GM19452 (cell line): ENCODE measurements around the gene PCBP3.
"Not testable (repeated sequence)": the region's sequence is repeated elsewhere in the genome, so short reads cannot be mapped to it uniquely, and the experiment has no call there.

Experiments
- ATAC-seq: cut with Tn5 transposase; IDR thresholded peaks from one replicate; pipeline ENCODE4 v1.9.1; 2021; ENCODE audit not compliant: unreplicated experiment

PCBP3 gene

DNA sequence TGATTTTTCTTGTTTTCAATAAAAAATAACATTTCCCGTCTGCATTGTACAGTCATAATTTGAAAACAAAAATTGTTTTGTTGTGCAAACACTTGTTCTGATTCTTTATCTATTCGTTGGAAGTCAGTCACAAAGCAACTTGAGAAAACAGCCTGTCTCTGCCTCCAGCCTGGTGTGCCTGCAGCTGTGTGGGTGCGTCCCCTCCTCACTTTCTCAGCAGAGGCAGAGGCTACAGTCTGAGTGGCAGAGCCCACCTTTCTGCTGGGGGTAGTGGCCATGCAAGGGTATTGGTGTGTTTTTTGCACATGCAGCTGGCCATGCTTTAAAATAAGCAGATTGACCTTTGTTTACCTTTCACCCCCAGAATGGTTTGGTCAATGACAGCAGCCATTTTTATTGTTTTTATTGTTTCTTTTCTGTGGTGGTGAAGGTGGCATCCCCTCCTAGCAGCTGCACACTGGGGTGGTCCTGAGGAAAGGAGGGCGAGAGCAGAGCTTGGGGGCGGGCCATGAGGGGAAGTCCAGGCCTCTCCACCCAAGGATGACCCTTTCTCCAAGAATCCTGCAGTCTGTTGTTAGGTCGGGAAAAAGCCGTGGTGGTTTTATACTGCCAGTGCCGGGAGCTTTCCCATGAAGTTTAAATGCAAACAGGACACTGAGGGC, 159.6 kb downstream of the PCBP3 start:
- ATAC-seq, result no peak

DNA sequence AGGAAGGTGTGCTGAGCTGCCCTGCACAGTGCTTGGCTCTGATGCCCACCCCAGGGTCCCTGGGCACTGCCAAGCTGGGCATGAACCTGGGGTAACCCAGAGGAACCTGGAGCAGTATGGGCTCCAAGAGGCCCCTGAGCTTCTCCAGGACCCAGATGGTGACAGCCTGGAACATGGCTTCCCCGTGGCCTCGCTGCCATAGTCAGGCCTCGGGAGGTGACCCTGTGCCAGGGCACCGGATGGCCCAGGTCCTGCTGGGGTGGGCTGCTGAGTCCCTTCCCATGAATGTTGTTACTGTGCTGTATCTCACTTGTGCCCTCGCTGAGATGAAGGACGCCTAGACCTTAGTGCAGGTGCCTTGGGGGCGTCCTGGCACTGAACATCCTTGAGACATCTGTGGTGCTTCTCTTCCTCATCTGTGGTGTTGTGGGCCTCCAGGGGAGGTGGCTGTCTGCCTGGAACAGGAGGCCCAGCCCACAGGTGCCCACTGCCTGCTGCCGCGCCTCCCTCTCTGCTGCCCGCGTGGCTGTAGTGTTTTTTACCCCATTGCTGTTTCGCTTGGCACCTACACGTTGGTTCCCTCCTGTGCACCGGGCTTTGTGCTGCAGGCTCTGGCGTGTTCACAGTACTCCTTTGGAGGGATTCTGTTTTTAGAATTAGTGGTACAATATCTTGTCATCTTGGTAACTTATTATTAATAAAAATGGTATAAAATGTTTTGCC, 160.3 kb downstream of the PCBP3 start:
- ATAC-seq, result no peak

- ATAC-seq, result no peak
These were observed 161.3 kb downstream of the PCBP3 start for GRCh38 chr21:45804809-45805313.

DNA sequence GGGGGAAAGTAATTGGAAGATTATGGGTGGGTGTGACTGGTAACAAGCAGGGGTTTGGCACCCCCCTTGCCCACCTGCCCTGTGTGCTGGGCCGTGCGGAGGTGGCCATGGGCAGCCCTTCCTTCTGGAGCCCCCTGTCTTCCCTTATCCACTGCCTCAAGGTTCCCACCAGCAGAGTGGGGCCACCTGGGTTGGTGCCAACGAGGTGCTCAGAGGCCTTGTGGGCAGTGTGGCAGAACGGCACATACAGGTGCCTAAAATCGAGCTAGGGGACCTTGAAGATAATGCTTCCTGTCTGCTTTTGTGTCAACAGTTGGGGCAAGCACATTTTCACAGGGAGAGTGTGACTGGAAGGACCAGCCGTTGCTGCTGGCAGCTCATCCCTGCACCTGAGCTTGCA, 161.8 kb downstream of the PCBP3 start:
- no peak for ATAC-seq

GRCh38 chr21:45806042-45806441, 162.5 kb downstream of the PCBP3 start:
- ATAC-seq, result no peak

DNA sequence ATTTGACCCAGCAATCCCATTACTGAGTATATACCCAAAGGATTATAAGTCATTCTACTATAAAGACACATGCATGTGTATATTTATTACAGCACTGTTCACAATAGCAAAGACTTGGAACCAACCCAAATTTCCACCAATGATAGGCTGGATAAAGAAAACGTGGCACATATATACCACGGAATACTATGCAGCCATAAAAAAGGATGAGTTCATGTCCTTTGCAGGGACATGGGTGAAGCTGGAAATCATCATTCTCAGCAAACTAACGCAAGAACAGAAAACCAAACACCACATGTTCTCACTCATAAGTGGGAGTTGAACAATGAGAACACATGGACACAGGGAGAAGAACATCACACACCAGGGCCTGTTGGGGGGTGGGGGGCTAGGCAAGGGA, 165.1 kb downstream of the PCBP3 start:
- ATAC-seq, result not testable (repeated sequence)

DNA sequence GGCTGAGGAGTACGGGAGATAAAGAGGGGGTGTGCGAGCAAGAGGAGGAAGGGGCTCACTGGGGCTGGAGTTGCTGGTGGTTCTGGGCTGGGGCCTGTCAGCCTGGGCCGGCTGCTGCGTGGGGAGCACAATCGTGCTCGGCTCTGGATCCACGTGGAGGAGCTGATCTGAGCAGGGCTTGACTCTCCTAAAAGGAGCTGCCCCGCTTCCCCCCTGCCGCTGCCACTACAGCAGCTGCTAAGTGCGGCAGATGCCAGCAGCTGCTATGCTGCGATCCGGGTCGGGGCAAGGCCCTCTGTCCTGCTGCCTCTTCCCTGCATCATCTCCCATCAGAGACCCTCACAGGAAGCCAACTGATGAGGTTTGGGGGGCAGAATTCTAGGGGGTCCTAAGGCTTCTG, 165.9 kb downstream of the PCBP3 start:
- no peak for ATAC-seq

- no peak for ATAC-seq
These were observed 167.6 kb downstream of the PCBP3 start for GRCh38 chr21:45811136-45811535.

- ATAC-seq, result not testable (repeated sequence)
These were observed 170.8 kb downstream of the PCBP3 start for GRCh38 chr21:45814210-45814940.

GRCh38 chr21:45815781-45816180, 172.3 kb downstream of the PCBP3 start:
- not testable (repeated sequence) for ATAC-seq

- ATAC-seq, result no peak
These were observed 173.3 kb downstream of the PCBP3 start for GRCh38 chr21:45816794-45817193.

- ATAC-seq, result no peak
These were observed 173.8 kb downstream of the PCBP3 start for GRCh38 chr21:45817345-45817744.

- ATAC-seq, result no peak
These were observed 174.9 kb downstream of the PCBP3 start for GRCh38 chr21:45818276-45818903.

DNA sequence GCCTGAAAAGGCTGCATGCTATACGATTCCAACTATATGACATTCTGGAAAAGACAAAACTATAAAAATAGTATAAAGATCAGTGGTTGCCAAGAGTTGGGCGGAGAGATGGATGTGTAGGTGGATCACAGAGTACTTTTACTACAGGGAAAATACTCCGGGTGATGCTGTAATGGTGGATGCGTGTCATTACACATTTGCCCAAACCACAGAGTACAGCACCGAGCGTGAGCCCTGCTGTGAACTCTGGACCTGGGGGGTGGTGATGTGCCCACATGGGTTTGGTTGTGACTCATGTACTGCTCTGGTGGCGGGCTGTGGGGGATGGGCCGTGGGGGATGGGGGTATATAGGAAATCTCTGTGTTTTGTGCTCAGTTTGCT, 175.4 kb downstream of the PCBP3 start:
- ATAC-seq, result no peak

DNA sequence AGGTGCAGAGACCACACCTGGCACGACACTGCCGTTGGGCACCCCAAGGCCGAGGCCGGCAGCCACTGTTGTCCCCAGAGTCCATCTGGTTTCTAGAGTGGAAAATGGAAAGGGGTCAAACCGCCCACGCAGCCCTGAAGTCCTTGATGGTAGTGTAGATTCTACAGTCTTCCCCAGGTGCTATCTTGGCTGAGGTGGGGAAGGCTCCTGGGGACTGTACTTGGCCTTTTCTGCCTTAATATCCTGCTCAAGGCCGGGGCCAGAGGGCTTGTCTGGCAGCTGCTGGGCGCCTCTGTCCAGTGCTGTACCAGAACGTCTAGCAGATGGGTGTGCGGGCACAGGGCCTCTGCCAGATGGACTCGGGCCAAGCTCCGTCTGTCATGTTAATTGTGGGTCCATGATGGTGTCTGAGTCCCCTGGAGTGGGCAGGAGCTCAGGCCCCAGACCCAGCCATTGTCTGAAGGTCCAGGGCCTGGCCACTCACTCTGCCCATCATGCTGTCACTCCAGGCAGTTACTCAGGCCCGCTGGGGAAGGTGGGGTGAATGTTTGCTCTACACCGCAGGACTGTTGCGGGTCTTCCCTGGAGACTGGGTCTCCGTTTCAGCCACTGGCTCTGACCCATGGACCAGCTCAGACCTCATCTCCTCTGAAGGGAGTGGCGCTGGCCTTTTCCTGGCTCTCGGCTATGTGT, 176.1 kb downstream of the PCBP3 start:
- ATAC-seq, result no peak

GRCh38 chr21:45820171-45821091, 176.9 kb downstream of the PCBP3 start:
- ATAC-seq, result no peak

- no peak for ATAC-seq
These were observed 177.9 kb downstream of the PCBP3 start for GRCh38 chr21:45821315-45821962.

DNA sequence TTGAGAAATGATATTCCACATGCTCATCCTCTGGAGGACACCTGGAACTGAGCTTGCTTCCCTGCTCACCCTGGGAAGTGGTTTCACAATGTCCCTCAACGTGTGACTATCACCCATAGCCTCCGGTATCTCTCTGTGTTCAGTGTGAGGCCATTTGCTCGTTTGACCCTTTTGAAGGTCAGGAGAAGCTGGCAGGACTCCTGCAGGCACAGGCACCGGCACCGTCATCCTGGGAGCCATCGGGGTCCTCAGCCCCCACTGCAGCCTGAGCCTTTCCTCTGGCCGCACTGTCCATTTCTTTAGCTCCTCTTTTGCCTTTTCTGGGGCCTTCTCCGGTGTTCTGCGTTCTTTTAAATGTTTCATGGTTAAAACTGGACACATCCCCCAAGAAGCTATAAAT, 178.5 kb downstream of the PCBP3 start:
- ATAC-seq, result no peak

DNA sequence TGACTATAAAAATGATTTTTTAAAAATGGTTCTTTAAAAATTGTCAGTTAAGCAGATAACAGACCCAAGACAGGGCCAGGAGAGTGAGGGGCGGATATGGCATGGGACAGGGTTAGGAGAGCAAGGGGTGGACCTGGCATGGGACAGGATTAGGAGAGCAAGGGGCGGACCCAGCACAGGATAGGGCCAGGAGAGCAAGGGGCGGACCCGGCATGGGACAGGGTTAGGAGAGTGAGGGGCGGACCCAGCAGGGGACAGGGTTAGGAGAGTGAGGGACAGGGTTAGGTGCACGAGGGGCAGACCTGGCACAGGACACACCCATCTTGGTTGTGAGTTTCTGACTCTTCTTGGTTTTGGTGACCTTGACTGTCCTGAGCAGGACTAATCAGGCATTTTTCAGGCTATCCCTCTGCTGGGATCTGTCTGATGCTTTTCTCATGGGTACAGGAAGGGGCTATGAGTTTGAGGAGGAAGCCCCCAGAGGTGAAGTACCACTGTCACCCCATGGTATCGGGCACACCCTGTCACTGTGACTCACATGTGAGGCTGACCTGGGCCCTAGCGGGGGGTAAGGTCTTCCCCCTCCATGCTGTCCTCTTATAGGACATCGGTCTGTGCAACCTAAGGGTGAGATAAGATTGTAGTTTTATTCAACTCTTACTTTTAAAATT, 179.0 kb downstream of the PCBP3 start:
- ATAC-seq, result no peak
